Hepatocyte (in vitro differentiated cells): ENCODE measurements around the gene SBF2.

ENCODE experiments used
- CTCF ChIP-seq: fragments of 200-600 bp; sonication (generic); IDR thresholded peaks from 2 replicates; pipeline ENCODE4 v1.5.1; 2016; ENCODE audit warnings: antibody characterized with exemption, mild to moderate bottlenecking; ENCODE audit not compliant: poor library complexity
- EZH2 ChIP-seq: fragments of 200-600 bp; sonication (generic); IDR thresholded peaks from 2 replicates; pipeline ENCODE4 v1.6.1; 2016; ENCODE audit warnings: antibody characterized with exemption, mild to moderate bottlenecking, borderline replicate concordance
- EZH2phosphoT487 ChIP-seq: fragments of 200-600 bp; sonication (generic); IDR thresholded peaks from one replicate; pipeline ENCODE4 v1.6.1; 2018; ENCODE audit warnings: antibody characterized with exemption, mild to moderate bottlenecking, low read depth, moderate library complexity; ENCODE audit not compliant: unreplicated experiment, severe bottlenecking

GRCh38 chr11:10211470-10211869 lies 82.5 kb downstream of the SBF2 start:
- TF ChIP-seq CTCF (no peak), EZH2 (no peak), EZH2phosphoT487 (no peak)
